Upper lobe of left lung (tissue), 4 donors: ENCODE measurements around the gene CHRNA4.

Experiments
- POLR2A ChIP-seq, 4 donors: fragments of 450-650 bp; IDR thresholded peaks; one replicate each; pipeline ENCODE4 v1.5.1; 2016 to 2017; ENCODE audit warnings: antibody characterized with exemption in 4 of 4, mild to moderate bottlenecking in 2 of 4
- POLR2AphosphoS5 ChIP-seq, 2 donors: sonication (generic); formaldehyde crosslinking; IDR thresholded peaks; one replicate each; pipeline ENCODE4 v1.5.1; 2017; ENCODE audit warnings: antibody characterized with exemption in 2 of 2

GRCh38 chr20:63346131-63347080 is 14.7 kb downstream of the CHRNA4 start:
- TF ChIP-seq POLR2AphosphoS5 (IDR thresholded peaks at IDR 0.05) = no peak
- TF ChIP-seq POLR2A (IDR thresholded peaks at IDR 0.05) = no peak
